Activated CD8-positive, alpha-beta memory T cell treated with anti-CD3 and anti-CD28 coated beads, Interleukin-2, amount 50 U/mL, for 1 hour (primary cell): ENCODE data around the gene GSAP.
"Not testable (repeated sequence)": the region's sequence is repeated elsewhere in the genome, so short reads cannot be mapped to it uniquely, and the experiment has no call there.

Source experiments
- DNase-seq: peaks from one replicate; pipeline ENCODE4 v3.0.0-alpha.2; 2020; ENCODE audit errors: extremely low read depth

The GSAP gene

GRCh38 chr7:77288676-77289320 lies 127.4 kb downstream of the GSAP start:
- no peak for DNase-seq

- no peak for DNase-seq
Observed at GRCh38 chr7:77284616-77285015, 131.5 kb downstream of the GSAP start.

GRCh38 chr7:77284005-77284404 lies 132.1 kb downstream of the GSAP start:
- DNase-seq = no peak

- no peak for DNase-seq
Observed at GRCh38 chr7:77282897-77283296, 133.3 kb downstream of the GSAP start.

GRCh38 chr7:77281780-77282478 lies 134.2 kb downstream of the GSAP start:
- no peak for DNase-seq

- no peak for DNase-seq
Observed at GRCh38 chr7:77276120-77276519, 140.0 kb downstream of the GSAP start.

GRCh38 chr7:77275663-77276062 lies 140.5 kb downstream of the GSAP start:
- DNase-seq = not testable (repeated sequence)

GRCh38 chr7:77271766-77272165 lies 144.4 kb downstream of the GSAP start:
- DNase-seq = no peak

GRCh38 chr7:77270094-77270480 lies 146.1 kb downstream of the GSAP start:
- no peak for DNase-seq

- no peak for DNase-seq
Observed at GRCh38 chr7:77269360-77270093, 146.6 kb downstream of the GSAP start.

GRCh38 chr7:77266291-77266794 lies 149.8 kb downstream of the GSAP start:
- DNase-seq = no peak

GRCh38 chr7:77265666-77266065 lies 150.5 kb downstream of the GSAP start:
- no peak for DNase-seq

- DNase-seq = no peak
Observed at GRCh38 chr7:77262316-77262715, 153.8 kb downstream of the GSAP start.
